ENCODE results near the gene EFNA4.

DNA sequence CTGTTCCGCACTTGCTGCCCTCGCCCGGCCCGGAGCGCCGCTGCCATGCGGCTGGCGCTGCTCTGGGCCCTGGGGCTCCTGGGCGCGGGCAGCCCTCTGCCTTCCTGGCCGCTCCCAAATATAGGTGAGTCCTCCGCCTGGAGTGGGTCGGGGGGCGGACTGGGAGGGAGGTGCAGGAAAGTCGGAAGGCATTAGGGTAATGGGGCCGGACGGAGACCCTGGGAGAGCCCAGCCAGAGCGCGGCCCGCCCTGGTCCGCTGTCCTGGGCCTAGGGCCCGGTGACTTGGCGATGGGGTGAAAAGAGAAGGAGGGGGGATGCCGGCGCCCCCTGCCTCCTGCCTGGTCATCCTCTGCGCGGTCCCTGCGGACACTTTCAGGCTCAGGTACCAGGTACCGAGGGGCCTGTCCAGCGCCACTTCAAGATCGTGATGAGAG is 12.2 kb upstream of the EFNA4 start:
- TF ChIP-seq FOXA1 (IDR thresholded peaks at IDR 0.05) (no peak), BHLHE40 (IDR thresholded peaks at IDR 0.05; ENCODE audit: borderline replicate concordance) (no peak), SP1 (IDR thresholded peaks at IDR 0.05) (no peak), FOXM1 (IDR thresholded peaks at IDR 0.05; ENCODE audit: borderline replicate concordance) (no peak), SUZ12 (IDR thresholded peaks at IDR 0.05) (no peak), FOXK2 (IDR thresholded peaks at IDR 0.05) (no peak), ZNF384 (IDR thresholded peaks at IDR 0.05) (no peak), L3MBTL2 (conservative IDR thresholded peaks at IDR 0.05) (no peak), CTBP1 (IDR thresholded peaks at IDR 0.05; ENCODE audit: borderline replicate concordance) (no peak), ARNT (IDR thresholded peaks at IDR 0.05) (no peak), NFRKB (IDR thresholded peaks at IDR 0.05) (no peak), TARDBP (IDR thresholded peaks at IDR 0.05) (no peak)

Data from HEK293T (cell line).